Skeletal muscle tissue (tissue), 4 donors: Measurements from ENCODE around the gene PKN2. TPM values are rescaled to one million over a fixed set of nuclear protein-coding genes. Genes with fewer than 3 reads are reported as not detected.
"Not testable (repeated sequence)": the region's sequence is repeated elsewhere in the genome, so short reads cannot be mapped to it uniquely, and the experiment has no call there.

Source experiments
- H3K27ac ChIP-seq: one replicate; pipeline ENCODE4 v1.7.0; 2013; ENCODE audit warnings: mild to moderate bottlenecking, low read depth, low read length, inconsistent platforms
- H3K27me3 ChIP-seq, 3 donors: one replicate each; pipeline ENCODE4 v1.7.0; 2013; ENCODE audit warnings: low read length in 3 of 3; ENCODE audit not compliant: control insufficient read depth in 3 of 3, insufficient read depth in 3 of 3
- H3K36me3 ChIP-seq, 3 donors: one replicate each; pipeline ENCODE4 v1.7.0; 2013; ENCODE audit warnings: low read length in 3 of 3; ENCODE audit not compliant: control insufficient read depth in 3 of 3, insufficient read depth in 3 of 3
- H3K4me1 ChIP-seq, 3 donors: one replicate each; pipeline ENCODE4 v1.7.0; 2013; ENCODE audit warnings: low read length in 3 of 3, mild to moderate bottlenecking in 3 of 3; ENCODE audit not compliant: control insufficient read depth in 3 of 3, insufficient read depth in 3 of 3
- H3K4me3 ChIP-seq, 3 donors: one replicate each; pipeline ENCODE4 v1.7.0; 2013; ENCODE audit warnings: low read length in 3 of 3
- H3K9ac ChIP-seq, 3 donors: one replicate each; pipeline ENCODE4 v1.7.0; 2013; ENCODE audit warnings: low read length in 3 of 3, mild to moderate bottlenecking in 3 of 3, moderate library complexity in 2 of 3, low read depth in 1 of 3
- H3K9me3 ChIP-seq, 3 donors: one replicate each; pipeline ENCODE4 v1.7.0; 2013; ENCODE audit warnings: low read length in 3 of 3; ENCODE audit not compliant: control insufficient read depth in 3 of 3
- total RNA-seq: library from RNA; depleted of rRNA; stranded (reverse); fragments of >200 nt; gene quantifications from one replicate; pipeline ENCODE4 v1.2.3, GENCODE V29; 2014
- donor health status: Osteomylitis.

Gene PKN2
- total RNA-seq, 1 donor from 2014 or later = 57.9 TPM

GRCh38 chr1:88801575-88802208 is 117.6 kb downstream of the PKN2 start:
- Histone ChIP-seq H3K4me3 (no peak overlapping the region), H3K27ac (no peak overlapping the region), H3K27me3 (no peaks in the 10 kb centered on the region), H3K9ac (no peak overlapping the region), H3K36me3 (peaks cover 11 to 21% (median 19%) of the 10 kb centered on the region in 3 donors), H3K9me3 (no peaks in the 10 kb centered on the region), H3K4me1 (no peaks in the 10 kb centered on the region)

- Histone ChIP-seq H3K4me3 (no peak overlapping the region), H3K9ac (no peak overlapping the region), H3K4me1 (no peaks in the 10 kb centered on the region), H3K9me3 (no peaks in the 10 kb centered on the region), H3K27me3 (no peaks in the 10 kb centered on the region), H3K36me3 (peaks cover 11 to 21% (median 19%) of the 10 kb centered on the region in 3 donors), H3K27ac (no peak overlapping the region)
These were observed 118.3 kb downstream of the PKN2 start for GRCh38 chr1:88802404-88802803.

GRCh38 chr1:88802950-88803349 is 118.9 kb downstream of the PKN2 start:
- no peaks in the 10 kb centered on the region for H3K9me3 ChIP-seq
- H3K4me3 ChIP-seq = no peak overlapping the region
- no peaks in the 10 kb centered on the region for H3K4me1 ChIP-seq
- H3K27me3 ChIP-seq = no peaks in the 10 kb centered on the region
- H3K9ac ChIP-seq = no peak overlapping the region
- peaks cover 11 to 22% (median 21%) of the 10 kb centered on the region in 3 donors for H3K36me3 ChIP-seq
- H3K27ac ChIP-seq = no peak overlapping the region

GRCh38 chr1:88803444-88803843 is 119.4 kb downstream of the PKN2 start:
- H3K27ac ChIP-seq = no peak overlapping the region
- H3K27me3 ChIP-seq = no peaks in the 10 kb centered on the region
- peaks cover 11 to 22% (median 21%) of the 10 kb centered on the region in 3 donors for H3K36me3 ChIP-seq
- H3K9ac ChIP-seq = no peak overlapping the region
- H3K4me1 ChIP-seq = no peaks in the 10 kb centered on the region
- H3K9me3 ChIP-seq = no peaks in the 10 kb centered on the region
- no peak overlapping the region for H3K4me3 ChIP-seq

GRCh38 chr1:88812366-88812765 is 128.3 kb downstream of the PKN2 start:
- H3K4me1 ChIP-seq = no peaks in the 10 kb centered on the region
- no peaks in the 10 kb centered on the region for H3K27me3 ChIP-seq
- H3K9ac ChIP-seq = no peak overlapping the region
- H3K9me3 ChIP-seq = no peaks in the 10 kb centered on the region
- peaks cover 2 to 21% (median 18%) of the 10 kb centered on the region in 3 donors for H3K36me3 ChIP-seq
- no peak overlapping the region for H3K4me3 ChIP-seq
- no peak overlapping the region for H3K27ac ChIP-seq

GRCh38 chr1:88813471-88813870 is 129.4 kb downstream of the PKN2 start:
- no peaks in the 10 kb centered on the region for H3K9me3 ChIP-seq
- no peaks in the 10 kb centered on the region for H3K4me1 ChIP-seq
- peaks cover 2 to 18% (median 18%) of the 10 kb centered on the region in 3 donors for H3K36me3 ChIP-seq
- no peak overlapping the region for H3K4me3 ChIP-seq
- no peak overlapping the region for H3K9ac ChIP-seq
- H3K27me3 ChIP-seq = no peaks in the 10 kb centered on the region
- H3K27ac ChIP-seq = no peak overlapping the region

GRCh38 chr1:88819642-88820041 is 135.6 kb downstream of the PKN2 start:
- H3K4me3 ChIP-seq, H3K36me3 ChIP-seq, H3K4me1 ChIP-seq, H3K9ac ChIP-seq, H3K9me3 ChIP-seq, H3K27ac ChIP-seq, H3K27me3 ChIP-seq: not testable (repeated sequence)

- Histone ChIP-seq H3K36me3 (peaks cover 2 to 25% (median 15%) of the 10 kb centered on the region in 3 donors), H3K27me3 (no peaks in the 10 kb centered on the region), H3K9ac (no peak overlapping the region), H3K9me3 (no peaks in the 10 kb centered on the region), H3K4me3 (no peak overlapping the region), H3K4me1 (no peaks in the 10 kb centered on the region), H3K27ac (no peak overlapping the region)
These were observed 141.6 kb downstream of the PKN2 start for GRCh38 chr1:88825721-88826120.

GRCh38 chr1:88847643-88848042 is 163.6 kb downstream of the PKN2 start:
- Histone ChIP-seq H3K4me1 (no peaks in the 10 kb centered on the region), H3K27me3 (no peaks in the 10 kb centered on the region), H3K9me3 (no peaks in the 10 kb centered on the region), H3K4me3 (no peak overlapping the region), H3K27ac (no peak overlapping the region), H3K9ac (no peak overlapping the region), H3K36me3 (peaks cover 2 to 8% (median 4%) of the 10 kb centered on the region in 3 donors)

- no peak overlapping the region for H3K27ac ChIP-seq
- no peaks in the 10 kb centered on the region for H3K27me3 ChIP-seq
- no peak overlapping the region for H3K9ac ChIP-seq
- H3K9me3 ChIP-seq = no peaks in the 10 kb centered on the region
- H3K4me1 ChIP-seq = no peaks in the 10 kb centered on the region
- no peak overlapping the region for H3K4me3 ChIP-seq
- H3K36me3 ChIP-seq = peaks cover 9 to 27% (median 20%) of the 10 kb centered on the region in 3 donors
These were observed 167.4 kb downstream of the PKN2 start for GRCh38 chr1:88851303-88852063.
